H9 (cell line): ENCODE data around the gene CAPN2. TPM values are rescaled to one million over a fixed set of nuclear protein-coding genes. Genes with fewer than 3 reads are reported as not detected.
"Not testable (repeated sequence)": the region's sequence is repeated elsewhere in the genome, so short reads cannot be mapped to it uniquely, and the experiment has no call there.

Source experiments
- DNase-seq: peaks from one replicate; pipeline ENCODE4 v3.0.0-alpha.2; 2017
- H2AFZ ChIP-seq: one replicate; pipeline ENCODE4 v1.6.1; 2013; ENCODE audit warnings: mild to moderate bottlenecking, low read length, control low read depth, moderate library complexity
- H2AK5ac ChIP-seq: 2 replicates; pipeline ENCODE4 v1.6.1; 2013; ENCODE audit warnings: low read length, control low read depth, mixed read lengths; ENCODE audit not compliant: insufficient read length
- H2BK120ac ChIP-seq: one replicate; pipeline ENCODE4 v1.6.1; 2013; ENCODE audit warnings: low read depth, mild to moderate bottlenecking, low read length, control low read depth, inconsistent platforms; ENCODE audit not compliant: poor library complexity, severe bottlenecking
- H2BK12ac ChIP-seq: 2 replicates; pipeline ENCODE4 v1.6.1; 2013; ENCODE audit warnings: low read length, control low read depth, mixed read lengths, low read depth; ENCODE audit not compliant: insufficient read length
- H2BK15ac ChIP-seq: 2 replicates; pipeline ENCODE4 v1.6.1; 2013; ENCODE audit warnings: low read depth, low read length, control low read depth
- H2BK20ac ChIP-seq: one replicate; pipeline ENCODE4 v1.6.1; 2013; ENCODE audit warnings: low read depth, mild to moderate bottlenecking, low read length, control low read depth, inconsistent platforms; ENCODE audit not compliant: poor library complexity, severe bottlenecking
- H2BK5ac ChIP-seq: 2 replicates; pipeline ENCODE4 v1.6.1; 2013; ENCODE audit warnings: low read length, control low read depth, mixed read lengths; ENCODE audit not compliant: insufficient read length
- H3K14ac ChIP-seq: 2 replicates; pipeline ENCODE4 v1.6.1; 2013; ENCODE audit warnings: low read length, control low read depth; ENCODE audit not compliant: insufficient read depth
- H3K18ac ChIP-seq: 2 replicates; pipeline ENCODE4 v1.6.1; 2013; ENCODE audit warnings: low read depth, mild to moderate bottlenecking, mixed read lengths, low read length, control low read depth; ENCODE audit not compliant: insufficient read length
- H3K23ac ChIP-seq: 2 replicates; pipeline ENCODE4 v1.6.1; 2013; ENCODE audit warnings: low read length, control low read depth, mixed read lengths, low read depth; ENCODE audit not compliant: insufficient read length
- H3K23me2 ChIP-seq: 2 replicates; pipeline ENCODE4 v1.6.1; 2013; ENCODE audit warnings: low read depth, mild to moderate bottlenecking, mixed read lengths, low read length, control low read depth; ENCODE audit not compliant: insufficient read length, poor library complexity, severe bottlenecking
- H3K27ac ChIP-seq: 2 replicates; pipeline ENCODE4 v1.5.1; 2013; ENCODE audit warnings: low read length, control low read depth, mixed read lengths, low read depth; ENCODE audit not compliant: insufficient read length
- H3K27me3 ChIP-seq: 2 replicates; pipeline ENCODE4 v1.6.1; 2013; ENCODE audit warnings: low read length, control low read depth, inconsistent platforms; ENCODE audit not compliant: insufficient read depth
- H3K4ac ChIP-seq: 2 replicates; pipeline ENCODE4 v1.6.1; 2013; ENCODE audit warnings: low read depth, mild to moderate bottlenecking, control low read depth, inconsistent platforms, low read length, moderate library complexity
- H3K4me1 ChIP-seq: 2 replicates; pipeline ENCODE4 v1.6.1; 2013; ENCODE audit warnings: low read length, control low read depth, inconsistent platforms; ENCODE audit not compliant: insufficient read depth
- H3K4me2 ChIP-seq: 2 replicates; pipeline ENCODE4 v1.6.1; 2013; ENCODE audit warnings: low read length, control low read depth, mixed read lengths; ENCODE audit not compliant: insufficient read length, insufficient read depth
- H3K56ac ChIP-seq: 2 replicates; pipeline ENCODE4 v1.6.1; 2013; ENCODE audit warnings: low read depth, mild to moderate bottlenecking, mixed read lengths, low read length, control low read depth; ENCODE audit not compliant: insufficient read length
- H3K79me1 ChIP-seq: 2 replicates; pipeline ENCODE4 v1.6.1; 2013; ENCODE audit warnings: low read depth, mild to moderate bottlenecking, moderate library complexity, low read length, control low read depth, inconsistent platforms; ENCODE audit not compliant: insufficient read depth, poor library complexity, severe bottlenecking
- H3K79me2 ChIP-seq: 2 replicates; pipeline ENCODE4 v1.6.1; 2013; ENCODE audit warnings: low read length, control low read depth, inconsistent platforms; ENCODE audit not compliant: insufficient read depth
- H3K9ac ChIP-seq: 2 replicates; pipeline ENCODE4 v1.6.1; 2013; ENCODE audit warnings: low read length, control low read depth, mixed read lengths; ENCODE audit not compliant: insufficient read length; ENCODE audit errors: extremely low read depth
- H3K9me3 ChIP-seq: one replicate; pipeline ENCODE4 v1.6.1; 2013; ENCODE audit warnings: low read depth, low read length, inconsistent platforms; ENCODE audit not compliant: control insufficient read depth
- H3T11ph ChIP-seq: one replicate; pipeline ENCODE4 v1.6.1; 2013; ENCODE audit warnings: mild to moderate bottlenecking, low read length, control low read depth, inconsistent platforms
- H4K20me1 ChIP-seq: one replicate; pipeline ENCODE4 v1.6.1; 2013; ENCODE audit not compliant: control insufficient read depth, insufficient read length, insufficient read depth
- H4K5ac ChIP-seq: 2 replicates; pipeline ENCODE4 v1.6.1; 2013; ENCODE audit warnings: low read depth, mild to moderate bottlenecking, mixed read lengths, low read length, control low read depth; ENCODE audit not compliant: insufficient read length
- H4K8ac ChIP-seq: replicated peaks from 2 replicates; pipeline ENCODE4 v1.6.1; 2013; ENCODE audit warnings: low read length, control low read depth, mixed read lengths, low read depth; ENCODE audit not compliant: insufficient read length
- H4K91ac ChIP-seq: 2 replicates; pipeline ENCODE4 v1.6.1; 2013; ENCODE audit warnings: low read depth, mild to moderate bottlenecking, moderate library complexity, mixed read lengths, low read length, control low read depth; ENCODE audit not compliant: insufficient read length
- H3K27ac Mint-ChIP-seq, 3 experiments: 2 replicates in 2 of 3; 3 replicates in 1 of 3; pipeline ENCODE4 v1.8.0; 2020 to 2021; ENCODE audit warnings: mixed read lengths in 3 of 3, mild to moderate bottlenecking in 1 of 3, moderate library complexity in 1 of 3
- H3K27me3 Mint-ChIP-seq: 2 replicates; pipeline ENCODE4 v1.8.0; 2021; ENCODE audit warnings: low read depth, mild to moderate bottlenecking, moderate library complexity, mixed read lengths
- H3K36me3 Mint-ChIP-seq, 3 experiments: 2 replicates in 2 of 3; 3 replicates in 1 of 3; pipeline ENCODE4 v1.8.0; 2020 to 2021; ENCODE audit warnings: low read depth in 3 of 3, mixed read lengths in 3 of 3; ENCODE audit not compliant: insufficient read depth in 1 of 3
- H3K4me1 Mint-ChIP-seq, 2 experiments: 2 replicates each; pipeline ENCODE4 v1.8.0; 2020; ENCODE audit warnings: mixed read lengths in 2 of 2
- H3K4me3 Mint-ChIP-seq, 2 experiments: 2 replicates in 1 of 2; 3 replicates in 1 of 2; pipeline ENCODE4 v1.8.0; 2020 to 2021; ENCODE audit warnings: mild to moderate bottlenecking in 2 of 2, mixed read lengths in 2 of 2, moderate library complexity in 1 of 2
- H3K9me3 Mint-ChIP-seq, 2 experiments: 2 replicates in 1 of 2; 3 replicates in 1 of 2; pipeline ENCODE4 v1.8.0; 2020; ENCODE audit warnings: mild to moderate bottlenecking in 2 of 2, mixed read lengths in 2 of 2, moderate library complexity in 1 of 2
- CTCF ChIP-seq: fragments of 200-600 bp; sonication (generic); conservative IDR thresholded peaks from 3 replicates; pipeline ENCODE4 v1.8.0; 2021; ENCODE audit warnings: antibody characterized with exemption, mild to moderate bottlenecking
- WGBS: extraction: QIAGEN DNeasy Blood & Tissue Kit; methylation state at CpG from one replicate; pipeline ENCODE4 v1.1.7; 2013; ENCODE audit warnings: missing lambda C conversion rate, low lambda C conversion rate, mixed read lengths; ENCODE audit not compliant: insufficient read length; ENCODE audit errors: extremely low coverage; 5-methylcytosine and 5-hydroxymethylcytosine counted together
- total RNA-seq: library from RNA; stranded (reverse); gene quantifications from 2 replicates; pipeline ENCODE4 v1.2.1, GENCODE V29; 2021

The CAPN2 gene
- total RNA-seq, 1 experiment from 2014 or later = 32.2 TPM

GRCh38 chr1:223815865-223816264 is 103.5 kb downstream of the CAPN2 start:
- Histone ChIP-seq H2BK5ac (no peak overlapping the region), H2BK15ac (no peak overlapping the region), H3K9me3 (no peaks in the 10 kb centered on the region), H3K23ac (no peak overlapping the region), H2BK20ac (no peak overlapping the region), H3K4ac (no peak overlapping the region), H3K4me1 (no peaks in the 10 kb centered on the region), H3K14ac (no peak overlapping the region), H3K27ac (no peak overlapping the region), H4K20me1 (no peaks in the 10 kb centered on the region), H3K27me3 (no peaks in the 10 kb centered on the region), H3K4me2 (no peak overlapping the region), H3T11ph (no peak overlapping the region), H2BK120ac (no peak overlapping the region), H3K56ac (no peak overlapping the region), H3K9ac (no peak overlapping the region), H2AFZ (no peak overlapping the region), H3K79me1 (no peaks in the 10 kb centered on the region), H3K79me2 (peaks cover 2% of the 10 kb centered on the region; the same call in 1 of the 2 replicates), H4K8ac (no peak overlapping the region), H2AK5ac (no peak overlapping the region), H3K18ac (no peak overlapping the region), H3K23me2 (no peaks in the 10 kb centered on the region), H4K5ac (no peak overlapping the region), H2BK12ac (no peak overlapping the region), H4K91ac (no peak overlapping the region)
- Mint-ChIP-seq H3K36me3 (peaks cover 35 to 55% (median 47%) of the 10 kb centered on the region in 3 experiments), H3K9me3 (no peaks in the 10 kb centered on the region), H3K4me1 (peaks cover 10% of the 10 kb centered on the region in 2 experiments), H3K27ac (no peak overlapping the region), H3K27me3 (no peaks in the 10 kb centered on the region), H3K4me3 (no peak overlapping the region)
- no peak for DNase-seq
- TF ChIP-seq CTCF = no peak
- WGBS = no CpG with 5 or more reads among the region's 3 CpGs

GRCh38 chr1:223817265-223817664 is 104.9 kb downstream of the CAPN2 start:
- H3T11ph ChIP-seq, H4K91ac ChIP-seq, H4K20me1 ChIP-seq, H2AK5ac ChIP-seq, H2BK20ac ChIP-seq, H3K9me3 ChIP-seq, DNase-seq, H4K5ac ChIP-seq, H3K79me2 ChIP-seq, H3K14ac ChIP-seq, H3K18ac ChIP-seq, H2BK5ac ChIP-seq, H3K23me2 ChIP-seq, H3K79me1 ChIP-seq, H3K9ac ChIP-seq, H2BK12ac ChIP-seq, H3K27me3 ChIP-seq, H3K4me2 ChIP-seq, H3K4ac ChIP-seq, H3K27me3 Mint-ChIP-seq, H3K4me3 Mint-ChIP-seq, H2BK15ac ChIP-seq, H4K8ac ChIP-seq, H2AFZ ChIP-seq, H3K27ac ChIP-seq, H3K4me1 ChIP-seq, H3K23ac ChIP-seq, H2BK120ac ChIP-seq, H3K9me3 Mint-ChIP-seq, H3K27ac Mint-ChIP-seq, H3K56ac ChIP-seq: not testable (repeated sequence)
- peaks cover 36 to 53% (median 51%) of the 10 kb centered on the region in 3 experiments for H3K36me3 Mint-ChIP-seq
- H3K4me1 Mint-ChIP-seq = peaks cover 13% of the 10 kb centered on the region in 2 experiments
